Measurements from ENCODE around the gene LIMK2. TPM values are rescaled to one million over a fixed set of nuclear protein-coding genes. Genes with fewer than 3 reads are reported as not detected.

Gene LIMK2
- total and polyA plus RNA-seq, 10 of the 15 experiments (the other 5 are each of a cell fraction or from before 2014, with no cell fraction given): 2.9 to 40.4 (median 26.7) TPM

DNA sequence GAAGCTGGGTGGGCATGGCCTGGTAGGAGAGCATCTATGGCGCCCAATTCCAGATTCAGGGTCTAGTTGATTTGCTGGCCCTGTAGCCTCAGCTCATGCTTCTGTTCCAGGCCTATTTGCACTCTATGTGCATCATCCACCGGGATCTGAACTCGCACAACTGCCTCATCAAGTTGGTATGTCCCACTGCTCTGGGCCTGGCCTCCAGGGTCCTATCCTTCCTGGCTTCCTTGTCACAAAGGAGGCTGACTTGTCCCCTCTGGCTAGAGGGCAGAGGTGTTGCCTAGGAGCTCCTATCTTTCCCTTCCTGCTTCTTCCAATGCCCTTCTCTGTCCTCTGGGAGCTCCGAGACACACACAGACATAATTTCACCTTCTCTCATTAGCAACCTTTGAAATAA is 58.9 kb downstream of the LIMK2 start:
- Histone ChIP-seq H3K36me3 (ENCODE audit: control insufficient read depth in 2 of 2, insufficient read depth in 2 of 2, low read length in 1 of 2) (peaks cover 25 to 34% of the 10 kb centered on the region in 2 experiments), H3K9ac (ENCODE audit: control insufficient read depth, insufficient read depth, low read length) (no peak overlapping the region), H3K4me2 (ENCODE audit: control insufficient read depth, insufficient read depth) (no peak overlapping the region), H3K27ac (ENCODE audit: control insufficient read depth, insufficient read depth) (no peak overlapping the region), H3K4me1 (ENCODE audit: control insufficient read depth, insufficient read depth, low read length) (no peaks in the 10 kb centered on the region), H3K79me2 (ENCODE audit: control insufficient read depth, insufficient read depth, low read length) (no peaks in the 10 kb centered on the region), H3K4me3 (no peak overlapping the region), H2AFZ (ENCODE audit: control insufficient read depth, low read depth, low read length) (no peak overlapping the region), H4K20me1 (ENCODE audit: control insufficient read depth, insufficient read depth) (no peaks in the 10 kb centered on the region), H3K27me3 (replicated peaks in 1 of 2; ENCODE audit: control insufficient read depth in 2 of 2, insufficient read depth in 2 of 2, low read length in 1 of 2) (no peaks in the 10 kb centered on the region), H3K9me3 (replicated peaks; ENCODE audit: control insufficient read depth, insufficient read depth, low read length) (no peaks in the 10 kb centered on the region)
- ATAC-seq (no peak), DNase-seq (ENCODE audit: low read depth, low spot score) (no peak), FAIRE-seq (no peak)
- ChIA-PET SMC1A (ENCODE audit: uncharacterized antibody, unreplicated experiment) (interaction anchor here (0.8 to 4.7 kb wide), 5 partner anchors 15 to 58 kb away, joined by 3 to 59 read pairs (median 4); partner anchors contain the start of genes LIMK2 and PIK3IP1), RAD21 (ENCODE audit: unreplicated experiment) (interaction anchor here (0.5 to 2.3 kb wide), 2 partner anchors 58 to 372 kb away, joined by 4 to 14 read pairs; partner anchors contain the start of gene LIMK2), POLR2A (interaction anchor here (0.6 to 1.1 kb wide), 2 partner anchors 59 to 170 kb away, joined by 3 to 10 read pairs; partner anchors contain the start of gene LIMK2), CTCF (interaction anchor here (0.8 to 6.9 kb wide), 9 partner anchors 16 to 166 kb away, joined by 3 to 115 read pairs (median 13); partner anchors contain the start of genes LIMK2 and PIK3IP1)
- WGBS (ENCODE audit: insufficient coverage, insufficient replicate concordance, low lambda C conversion rate, missing lambda C conversion rate): 95% methylated on average over 4 of the region's 4 CpGs
- in situ Hi-C loops (cut with MboI) (no loop called here), intact Hi-C loops (cut with micrococcal nuclease; ENCODE audit: unreplicated experiment) (loop anchor here (5.0 kb wide), 1 partner anchor 164 kb away; the partner anchor contains the start of gene SELENOM)
- BruUV-seq (replicated peaks): no TSS peak
- no peak for TF ChIP-seq RAD51 (IDR thresholded peaks at IDR 0.05)
- TF ChIP-seq RB1 (IDR thresholded peaks at IDR 0.05; ENCODE audit: borderline replicate concordance): no peak
- no peak for TF ChIP-seq FOS (IDR thresholded peaks at IDR 0.05; ENCODE audit: borderline replicate concordance, extremely low read depth, insufficient read length)
- TF ChIP-seq CEBPB (IDR thresholded peaks at IDR 0.05; ENCODE audit: borderline replicate concordance in 1 of 2, low read depth in 2 of 2, low read length in 2 of 2): no peak
- no peak for TF ChIP-seq JUND (IDR thresholded peaks at IDR 0.05; ENCODE audit: low read depth, low read length)

GRCh38 chr22:31271485-31271884 is 59.4 kb downstream of the LIMK2 start:
- ChIA-PET CTCF (interaction anchor here (0.8 to 6.9 kb wide), 7 partner anchors 16 to 64 kb away, joined by 3 to 115 read pairs (median 14); partner anchors contain the start of genes LIMK2 and PIK3IP1), POLR2A (interaction anchor here (0.6 to 1.1 kb wide), 3 partner anchors 25 to 170 kb away, joined by 3 to 10 read pairs (median 3); partner anchors contain the start of gene LIMK2), SMC1A (ENCODE audit: uncharacterized antibody, unreplicated experiment) (interaction anchor here (1.2 to 4.7 kb wide), 4 partner anchors 16 to 59 kb away, joined by 4 to 59 read pairs (median 7); partner anchors contain the start of genes LIMK2 and PIK3IP1), RAD21 (ENCODE audit: unreplicated experiment) (interaction anchor here (0.5 to 2.3 kb wide), 3 partner anchors 52 to 373 kb away, joined by 4 to 14 read pairs (median 5); partner anchors contain the start of gene LIMK2)
- BruUV-seq (replicated peaks): no TSS peak
- no peak for DNase-seq (ENCODE audit: low read depth, low spot score)
- in situ Hi-C loops (cut with MboI) (no loop called here), intact Hi-C loops (cut with micrococcal nuclease; ENCODE audit: unreplicated experiment) (loop anchor here (5.0 kb wide), 1 partner anchor 164 kb away; the partner anchor contains the start of gene SELENOM)
- H3K4me1 ChIP-seq (ENCODE audit: control insufficient read depth, insufficient read depth, low read length): no peaks in the 10 kb centered on the region
- no peak overlapping the region for H3K4me3 ChIP-seq
- no peak overlapping the region for H2AFZ ChIP-seq (ENCODE audit: control insufficient read depth, low read depth, low read length)
- H3K9ac ChIP-seq (ENCODE audit: control insufficient read depth, insufficient read depth, low read length): no peak overlapping the region
- H3K79me2 ChIP-seq (ENCODE audit: control insufficient read depth, insufficient read depth, low read length): no peaks in the 10 kb centered on the region
- H4K20me1 ChIP-seq (ENCODE audit: control insufficient read depth, insufficient read depth): no peaks in the 10 kb centered on the region
- 68% methylated on average over 3 of the region's 3 CpGs for WGBS (ENCODE audit: insufficient coverage, insufficient replicate concordance, low lambda C conversion rate, missing lambda C conversion rate)
- H3K4me2 ChIP-seq (ENCODE audit: control insufficient read depth, insufficient read depth): no peak overlapping the region
- H3K27me3 ChIP-seq (replicated peaks in 1 of 2; ENCODE audit: control insufficient read depth in 2 of 2, insufficient read depth in 2 of 2, low read length in 1 of 2): no peaks in the 10 kb centered on the region
- no peak for FAIRE-seq
- H3K36me3 ChIP-seq (ENCODE audit: control insufficient read depth in 2 of 2, insufficient read depth in 2 of 2, low read length in 1 of 2): peaks cover 25 to 31% of the 10 kb centered on the region in 2 experiments
- no peak overlapping the region for H3K27ac ChIP-seq (ENCODE audit: control insufficient read depth, insufficient read depth)
- no peaks in the 10 kb centered on the region for H3K9me3 ChIP-seq (replicated peaks; ENCODE audit: control insufficient read depth, insufficient read depth, low read length)
- no peak for ATAC-seq
- TF ChIP-seq ZZZ3 (IDR thresholded peaks at IDR 0.05; ENCODE audit: control insufficient read depth, insufficient read length, low read depth) (no peak), NKRF (conservative IDR thresholded peaks at IDR 0.05) (no peak), ZBTB4 (CRISPR knock-in tag; IDR thresholded peaks at IDR 0.05) (no peak), SMARCA5 (IDR thresholded peaks at IDR 0.05) (no peak), SREBF1 (IDR thresholded peaks at IDR 0.05; ENCODE audit: low read length) (no peak), CBX5 (IDR thresholded peaks at IDR 0.05; ENCODE audit: low read depth) (no peak)

Data from GM12878 (cell line).